Subcutaneous abdominal adipose tissue (tissue), 5 donors: ENCODE results near the gene LRP1-AS.

ENCODE experiments used
- H3K27ac ChIP-seq: one replicate; pipeline ENCODE4 v1.7.0; 2013; ENCODE audit warnings: low read depth, mild to moderate bottlenecking, inconsistent platforms, low read length, moderate library complexity
- H3K27me3 ChIP-seq, 5 donors: one replicate each; pipeline ENCODE4 v1.7.0; 2013; ENCODE audit warnings: low read length in 5 of 5, inconsistent platforms in 1 of 5; ENCODE audit not compliant: control insufficient read depth in 5 of 5, insufficient read depth in 4 of 5
- H3K36me3 ChIP-seq, 5 donors: one replicate each; pipeline ENCODE4 v1.7.0; 2013; ENCODE audit warnings: low read length in 5 of 5; ENCODE audit not compliant: control insufficient read depth in 5 of 5, insufficient read depth in 5 of 5
- H3K4me1 ChIP-seq, 5 donors: one replicate each; pipeline ENCODE4 v1.7.0; 2013; ENCODE audit warnings: low read length in 5 of 5, mild to moderate bottlenecking in 3 of 5, moderate library complexity in 1 of 5; ENCODE audit not compliant: control insufficient read depth in 5 of 5, insufficient read depth in 5 of 5
- H3K4me3 ChIP-seq, 5 donors: one replicate each; pipeline ENCODE4 v1.7.0; 2013; ENCODE audit warnings: low read length in 5 of 5, low read depth in 1 of 5
- H3K9ac ChIP-seq, 5 donors: one replicate each; pipeline ENCODE4 v1.7.0; 2013; ENCODE audit warnings: low read length in 5 of 5, mild to moderate bottlenecking in 4 of 5, moderate library complexity in 3 of 5
- H3K9me3 ChIP-seq, 5 donors: one replicate each; pipeline ENCODE4 v1.7.0; 2013; ENCODE audit warnings: low read length in 5 of 5; ENCODE audit not compliant: control insufficient read depth in 5 of 5
- donor health status: healthy.
- donor health status: healthy.
- donor health status: healthy.
- donor health status: healthy.
- donor health status: healthy.

Gene LRP1-AS

GRCh38 chr12:57146092-57146491 lies 1.3 kb downstream of the LRP1-AS start:
- Histone ChIP-seq H3K9ac (peak overlapping the region in 3 of 5 donors; percentile 1 to 65 (median 21)), H3K27me3 (no peaks in the 10 kb centered on the region), H3K36me3 (peaks cover 4 to 83% (median 63%) of the 10 kb centered on the region in 5 donors), H3K9me3 (no peaks in the 10 kb centered on the region), H3K4me3 (no peak overlapping the region), H3K27ac (peak overlapping the region; percentile 93), H3K4me1 (peaks cover 42 to 99% (median 91%) of the 10 kb centered on the region in 5 donors)

GRCh38 chr12:57145460-57146059 lies 1.9 kb downstream of the LRP1-AS start:
- Histone ChIP-seq H3K4me1 (peaks cover 37 to 97% (median 91%) of the 10 kb centered on the region in 5 donors), H3K9ac (peak overlapping the region in 1 of 5 donors; percentile 21), H3K27ac (peak overlapping the region; percentile 93), H3K27me3 (no peaks in the 10 kb centered on the region), H3K9me3 (no peaks in the 10 kb centered on the region), H3K36me3 (peaks cover 4 to 81% (median 67%) of the 10 kb centered on the region in 5 donors), H3K4me3 (peak overlapping the region in 1 of 5 donors; percentile 28)

- Histone ChIP-seq H3K27me3 (no peaks in the 10 kb centered on the region), H3K9me3 (no peaks in the 10 kb centered on the region), H3K9ac (peak overlapping the region in 1 of 5 donors; percentile 45), H3K27ac (peak overlapping the region; percentile 93), H3K36me3 (peaks cover 4 to 95% (median 78%) of the 10 kb centered on the region in 5 donors), H3K4me1 (peaks cover 26 to 95% (median 91%) of the 10 kb centered on the region in 5 donors), H3K4me3 (no peak overlapping the region)
Observed at GRCh38 chr12:57143454-57143853, 4.0 kb downstream of the LRP1-AS start.

GRCh38 chr12:57142727-57143126 lies 4.7 kb downstream of the LRP1-AS start:
- H3K27me3 ChIP-seq: no peaks in the 10 kb centered on the region
- H3K9ac ChIP-seq: peak overlapping the region in 2 of 5 donors; percentile 33 to 67
- H3K4me3 ChIP-seq: no peak overlapping the region
- peak overlapping the region; percentile 93 for H3K27ac ChIP-seq
- no peaks in the 10 kb centered on the region for H3K9me3 ChIP-seq
- H3K36me3 ChIP-seq: peaks cover 4 to 88% (median 77%) of the 10 kb centered on the region in 5 donors
- H3K4me1 ChIP-seq: peaks cover 25 to 95% (median 91%) of the 10 kb centered on the region in 5 donors

GRCh38 chr12:57142121-57142520 lies 5.3 kb downstream of the LRP1-AS start:
- no peaks in the 10 kb centered on the region for H3K27me3 ChIP-seq
- peaks cover 21 to 95% (median 91%) of the 10 kb centered on the region in 5 donors for H3K4me1 ChIP-seq
- no peak overlapping the region for H3K4me3 ChIP-seq
- H3K9ac ChIP-seq: peak overlapping the region in 3 of 5 donors; percentile 40 to 67 (median 50)
- peaks cover 4 to 82% (median 72%) of the 10 kb centered on the region in 5 donors for H3K36me3 ChIP-seq
- H3K27ac ChIP-seq: peak overlapping the region; percentile 93
- H3K9me3 ChIP-seq: no peaks in the 10 kb centered on the region

GRCh38 chr12:57141249-57141648 lies 6.2 kb downstream of the LRP1-AS start:
- peak overlapping the region in 4 of 5 donors; percentile 32 to 67 (median 45) for H3K9ac ChIP-seq
- H3K4me1 ChIP-seq: peaks cover 18 to 93% (median 91%) of the 10 kb centered on the region in 5 donors
- H3K27me3 ChIP-seq: no peaks in the 10 kb centered on the region
- peaks cover 4 to 73% (median 64%) of the 10 kb centered on the region in 5 donors for H3K36me3 ChIP-seq
- H3K27ac ChIP-seq: peak overlapping the region; percentile 93
- no peak overlapping the region for H3K4me3 ChIP-seq
- H3K9me3 ChIP-seq: no peaks in the 10 kb centered on the region

- Histone ChIP-seq H3K36me3 (peaks cover 4 to 61% (median 52%) of the 10 kb centered on the region in 5 donors), H3K4me1 (peaks cover 18 to 93% (median 91%) of the 10 kb centered on the region in 5 donors), H3K27ac (peak overlapping the region; percentile 93), H3K27me3 (no peaks in the 10 kb centered on the region), H3K4me3 (no peak overlapping the region), H3K9me3 (no peaks in the 10 kb centered on the region), H3K9ac (peak overlapping the region in 2 of 5 donors; percentile 26 to 76)
Observed at GRCh38 chr12:57139796-57140649, 7.4 kb downstream of the LRP1-AS start.

GRCh38 chr12:57138526-57139272 lies 8.7 kb downstream of the LRP1-AS start:
- peaks cover 19 to 99% (median 92%) of the 10 kb centered on the region in 5 donors for H3K4me1 ChIP-seq
- H3K9me3 ChIP-seq: no peaks in the 10 kb centered on the region
- H3K27me3 ChIP-seq: no peaks in the 10 kb centered on the region
- peak overlapping the region; percentile 93 for H3K27ac ChIP-seq
- peak overlapping the region in 2 of 5 donors; percentile 3 to 45 for H3K4me3 ChIP-seq
- peaks cover 0 to 47% (median 39%) of the 10 kb centered on the region in 5 donors for H3K36me3 ChIP-seq
- peak overlapping the region in 4 of 5 donors; percentile 50 to 82 (median 66) for H3K9ac ChIP-seq

- H3K9ac ChIP-seq: peak overlapping the region; percentile 16 to 82 (median 76)
Observed at GRCh38 chr12:57135527-57136326, 11.7 kb downstream of the LRP1-AS start.

More at GRCh38 chr12:57135527-57136326, 11.7 kb downstream of the LRP1-AS start:
- Histone ChIP-seq H3K4me3 (peak overlapping the region in 4 of 5 donors; percentile 18 to 50 (median 32)), H3K27me3 (no peaks in the 10 kb centered on the region), H3K36me3 (peaks cover 0 to 19% (median 12%) of the 10 kb centered on the region in 5 donors), H3K27ac (peak overlapping the region; percentile 99), H3K4me1 (peaks cover 32 to 99% (median 92%) of the 10 kb centered on the region in 5 donors), H3K9me3 (no peaks in the 10 kb centered on the region)
